Adipocyte (in vitro differentiated cells): ENCODE results near the gene CYP2A7.
A peak's percentile ranks its signal among the peaks of the same experiment; 100 is the strongest.
"Not testable (repeated sequence)": the region's sequence is repeated elsewhere in the genome, so short reads cannot be mapped to it uniquely, and the experiment has no call there.

Experiments
- DNase-seq: peaks from one replicate; pipeline ENCODE4 v3.0.0-alpha.2; 2015; ENCODE audit warnings: low read depth
- H3K27me3 ChIP-seq: replicated peaks from 2 replicates; pipeline ENCODE4 v1.7.0; 2013; ENCODE audit warnings: mild to moderate bottlenecking, low read length, moderate library complexity; ENCODE audit not compliant: control insufficient read depth, insufficient read depth
- H3K36me3 ChIP-seq: 2 replicates; pipeline ENCODE4 v1.7.0; 2013; ENCODE audit warnings: low read length, mild to moderate bottlenecking, moderate library complexity; ENCODE audit not compliant: control insufficient read depth, insufficient read depth, severe bottlenecking
- H3K4me1 ChIP-seq: 2 replicates; pipeline ENCODE4 v1.7.0; 2013; ENCODE audit warnings: mild to moderate bottlenecking, low read length, moderate library complexity; ENCODE audit not compliant: control insufficient read depth, insufficient read depth
- H3K4me3 ChIP-seq: 2 replicates; pipeline ENCODE4 v1.7.0; 2013; ENCODE audit warnings: mild to moderate bottlenecking, low read length, moderate library complexity
- H3K9ac ChIP-seq: 2 replicates; pipeline ENCODE4 v1.7.0; 2013; ENCODE audit warnings: mild to moderate bottlenecking, low read length, moderate library complexity
- H3K9me3 ChIP-seq: 2 replicates; pipeline ENCODE4 v1.7.0; 2013; ENCODE audit warnings: mild to moderate bottlenecking, low read length, moderate library complexity; ENCODE audit not compliant: control insufficient read depth

The CYP2A7 gene

GRCh38 chr19:40919530-40920299 is 37.7 kb upstream of the CYP2A7 start:
- not testable (repeated sequence) for H3K4me3 ChIP-seq, H3K9ac ChIP-seq, H3K36me3 ChIP-seq, DNase-seq, H3K4me1 ChIP-seq
- H3K9me3 ChIP-seq: peaks cover 15% of the 10 kb centered on the region
- H3K27me3 ChIP-seq: peaks cover 11% of the 10 kb centered on the region

GRCh38 chr19:40918303-40918702 is 36.3 kb upstream of the CYP2A7 start:
- H3K9ac ChIP-seq, H3K4me1 ChIP-seq, H3K4me3 ChIP-seq, H3K36me3 ChIP-seq, DNase-seq, H3K27me3 ChIP-seq: not testable (repeated sequence)
- H3K9me3 ChIP-seq: peaks cover 15% of the 10 kb centered on the region

GRCh38 chr19:40908976-40909375 is 26.9 kb upstream of the CYP2A7 start:
- peak overlapping the region; percentile 30 for H3K9ac ChIP-seq
- H3K9me3 ChIP-seq: no peaks in the 10 kb centered on the region
- H3K36me3 ChIP-seq: no peaks in the 10 kb centered on the region
- H3K4me1 ChIP-seq: peaks cover 9% of the 10 kb centered on the region
- no peak for DNase-seq
- H3K27me3 ChIP-seq: peaks cover 20% of the 10 kb centered on the region
- H3K4me3 ChIP-seq: peak overlapping the region; percentile 71

GRCh38 chr19:40907968-40908735 is 26.1 kb upstream of the CYP2A7 start:
- Histone ChIP-seq H3K27me3 (peaks cover 20% of the 10 kb centered on the region), H3K9me3 (no peaks in the 10 kb centered on the region), H3K36me3 (no peaks in the 10 kb centered on the region), H3K4me1 (peaks cover 9% of the 10 kb centered on the region), H3K9ac (peak overlapping the region; percentile 30), H3K4me3 (peak overlapping the region; percentile 71)
- DNase-seq: no peak

GRCh38 chr19:40906512-40906911 is 24.5 kb upstream of the CYP2A7 start:
- Histone ChIP-seq H3K9me3 (no peaks in the 10 kb centered on the region), H3K4me1 (peaks cover 9% of the 10 kb centered on the region), H3K27me3 (peaks cover 19% of the 10 kb centered on the region), H3K9ac (no peak overlapping the region), H3K4me3 (no peak overlapping the region), H3K36me3 (no peaks in the 10 kb centered on the region)
- no peak for DNase-seq

- H3K4me1 ChIP-seq, H3K9me3 ChIP-seq: not testable (repeated sequence)
- peaks cover 14% of the 10 kb centered on the region for H3K27me3 ChIP-seq
These were observed 22.7 kb upstream of the CYP2A7 start for GRCh38 chr19:40904673-40905156.

GRCh38 chr19:40901975-40902750 is 20.1 kb upstream of the CYP2A7 start:
- H3K9ac ChIP-seq, H3K9me3 ChIP-seq, H3K27me3 ChIP-seq, DNase-seq, H3K36me3 ChIP-seq, H3K4me3 ChIP-seq, H3K4me1 ChIP-seq: not testable (repeated sequence)

More at GRCh38 chr19:40904673-40905156, 22.7 kb upstream of the CYP2A7 start:
- not testable (repeated sequence) for H3K36me3 ChIP-seq, DNase-seq, H3K4me3 ChIP-seq, H3K9ac ChIP-seq

- not testable (repeated sequence) for H3K27me3 ChIP-seq, H3K36me3 ChIP-seq, H3K4me3 ChIP-seq, DNase-seq, H3K4me1 ChIP-seq, H3K9me3 ChIP-seq, H3K9ac ChIP-seq
These were observed 18.5 kb upstream of the CYP2A7 start for GRCh38 chr19:40900521-40900920.

GRCh38 chr19:40899964-40900363 is 17.9 kb upstream of the CYP2A7 start:
- H3K27me3 ChIP-seq, H3K9me3 ChIP-seq, DNase-seq, H3K4me3 ChIP-seq, H3K36me3 ChIP-seq, H3K9ac ChIP-seq, H3K4me1 ChIP-seq: not testable (repeated sequence)

- not testable (repeated sequence) for H3K36me3 ChIP-seq, H3K9me3 ChIP-seq, H3K27me3 ChIP-seq, DNase-seq, H3K4me1 ChIP-seq, H3K4me3 ChIP-seq, H3K9ac ChIP-seq
These were observed 15.1 kb upstream of the CYP2A7 start for GRCh38 chr19:40896843-40897789.
